Pons (tissue), 1 donor: ENCODE measurements around the gene IQGAP2.

Experiments
- DNase-seq: peaks from one replicate; pipeline ENCODE4 v3.0.0-alpha.2; 2016; ENCODE audit warnings: low spot score

Gene IQGAP2

DNA sequence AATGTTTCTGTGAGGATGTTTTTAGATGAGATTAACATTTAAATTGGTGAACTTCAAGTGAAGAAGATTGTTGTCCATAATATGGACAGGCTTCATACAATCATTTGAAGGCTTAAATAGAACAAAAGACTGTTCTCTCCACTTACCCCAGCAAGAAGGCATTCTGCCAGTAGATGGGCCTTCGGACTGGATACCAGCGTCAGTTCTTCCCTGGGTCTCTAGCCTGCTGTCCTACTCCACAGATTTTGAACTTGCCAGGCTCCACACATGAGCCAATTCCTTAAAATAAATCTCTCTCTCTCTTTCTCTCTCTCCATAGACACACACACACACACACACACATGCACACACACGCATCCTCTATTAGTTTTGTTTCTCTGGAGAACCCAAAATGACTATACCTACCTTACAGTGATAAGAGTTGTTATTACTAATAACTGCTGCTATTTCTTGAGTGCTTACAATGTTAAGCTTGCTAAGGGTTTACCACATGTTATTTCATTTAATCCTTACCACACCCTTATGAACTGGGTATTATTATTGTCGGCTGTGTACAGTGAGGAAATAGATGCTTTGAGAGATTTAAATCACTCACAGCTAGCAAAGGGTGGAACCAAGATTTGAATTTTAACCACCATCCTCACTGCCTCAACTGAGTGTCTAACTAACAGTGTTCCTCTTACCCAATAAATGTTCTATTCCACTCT, 19.8 kb upstream of the IQGAP2 start:
- DNase-seq = no peak

DNA sequence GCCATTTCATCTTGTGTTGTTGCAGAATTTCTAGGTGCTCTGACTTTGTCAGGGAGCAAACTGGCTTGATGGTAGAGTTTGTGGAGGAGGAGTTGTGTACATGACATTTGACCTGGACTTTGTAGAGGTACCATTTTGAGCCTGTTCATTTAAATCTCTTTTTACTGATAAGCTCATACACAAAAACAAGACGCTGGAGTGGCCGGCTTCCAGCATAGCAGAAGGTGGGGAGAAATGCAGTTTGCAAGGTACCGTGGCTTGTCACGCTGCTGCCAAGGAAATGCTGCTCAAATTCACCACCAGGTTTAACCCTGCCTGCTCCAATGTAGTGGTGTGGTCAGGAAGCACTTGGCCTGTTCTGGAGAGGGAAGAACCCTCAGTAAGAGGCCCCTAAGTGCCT, 18.9 kb upstream of the IQGAP2 start:
- DNase-seq = no peak

DNA sequence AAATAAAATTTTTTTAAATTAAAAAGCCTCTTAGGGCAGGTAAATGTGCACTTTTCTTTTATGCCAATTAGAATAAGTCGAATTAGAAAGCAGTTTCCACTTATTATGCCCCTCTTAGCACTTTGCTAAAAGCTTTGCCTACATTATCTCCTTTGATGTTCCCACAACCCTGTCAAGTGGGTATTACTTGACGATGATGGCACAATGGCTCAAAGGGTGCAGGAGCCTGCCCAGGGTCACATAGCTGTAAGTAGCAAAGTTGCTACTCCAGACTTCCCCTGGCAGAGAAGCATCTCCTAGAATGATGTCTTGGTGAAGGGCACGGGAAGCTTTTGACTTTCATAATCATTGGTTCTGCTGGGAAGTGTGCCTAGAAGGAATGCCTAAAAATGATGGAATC, 18.4 kb upstream of the IQGAP2 start:
- no peak for DNase-seq

DNA sequence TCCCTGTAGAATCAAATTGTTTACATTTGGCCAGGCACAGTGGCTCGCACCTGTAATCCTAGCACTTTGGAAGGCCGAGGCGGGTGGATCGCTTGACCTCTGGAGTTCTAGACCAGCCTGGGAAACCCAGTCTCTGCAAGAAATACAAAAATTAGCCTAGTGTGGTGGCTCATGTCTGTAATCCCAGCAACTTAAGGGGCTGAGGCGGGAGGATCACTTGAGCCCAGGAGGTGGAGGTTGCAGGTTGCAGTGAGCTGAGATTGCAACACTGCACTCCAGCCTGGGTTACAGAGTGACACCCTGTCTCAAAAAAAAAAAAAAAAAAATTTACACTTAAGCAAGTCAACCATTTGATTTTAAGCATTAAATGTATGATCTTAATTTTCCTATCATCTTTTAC, 17.5 kb upstream of the IQGAP2 start:
- no peak for DNase-seq

DNA sequence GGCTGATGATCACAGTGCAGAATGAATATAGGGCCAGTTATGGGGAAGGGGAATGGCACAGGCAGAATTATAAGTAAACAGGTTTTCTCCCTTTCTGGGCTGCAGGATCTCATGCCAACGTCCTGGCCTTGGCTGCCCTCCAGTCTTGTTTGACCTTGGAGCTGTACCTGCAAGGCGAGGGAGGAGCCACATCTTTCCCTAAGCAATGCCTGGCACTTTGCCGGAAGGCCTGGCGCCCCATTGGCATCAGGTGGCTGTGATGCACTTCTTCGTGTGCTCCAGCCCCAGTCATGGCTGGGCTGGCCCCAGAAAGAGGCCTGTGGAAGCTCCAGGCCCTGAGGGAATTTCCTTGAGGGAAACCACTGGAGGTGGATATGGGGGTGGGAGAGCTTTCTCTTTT, 16.7 kb upstream of the IQGAP2 start:
- no peak for DNase-seq

DNA sequence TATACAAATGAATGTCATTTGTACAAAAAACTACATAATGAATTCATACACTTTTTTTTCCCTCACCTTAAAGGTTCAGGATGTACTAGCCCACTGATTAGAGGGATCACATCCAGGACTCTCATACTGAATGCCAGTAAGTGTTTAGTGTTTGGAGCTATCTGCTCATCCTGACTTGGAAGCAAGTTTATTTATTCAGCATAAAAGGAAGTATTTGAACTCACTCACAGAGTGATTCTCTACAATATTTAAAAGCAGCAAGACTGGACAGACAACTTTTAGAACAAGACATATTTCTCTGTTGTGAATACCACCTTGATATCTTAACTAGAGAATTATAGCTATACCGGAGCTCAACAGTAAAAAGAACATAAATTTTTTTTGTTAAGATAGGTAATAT, 14.8 kb upstream of the IQGAP2 start:
- DNase-seq = no peak

DNA sequence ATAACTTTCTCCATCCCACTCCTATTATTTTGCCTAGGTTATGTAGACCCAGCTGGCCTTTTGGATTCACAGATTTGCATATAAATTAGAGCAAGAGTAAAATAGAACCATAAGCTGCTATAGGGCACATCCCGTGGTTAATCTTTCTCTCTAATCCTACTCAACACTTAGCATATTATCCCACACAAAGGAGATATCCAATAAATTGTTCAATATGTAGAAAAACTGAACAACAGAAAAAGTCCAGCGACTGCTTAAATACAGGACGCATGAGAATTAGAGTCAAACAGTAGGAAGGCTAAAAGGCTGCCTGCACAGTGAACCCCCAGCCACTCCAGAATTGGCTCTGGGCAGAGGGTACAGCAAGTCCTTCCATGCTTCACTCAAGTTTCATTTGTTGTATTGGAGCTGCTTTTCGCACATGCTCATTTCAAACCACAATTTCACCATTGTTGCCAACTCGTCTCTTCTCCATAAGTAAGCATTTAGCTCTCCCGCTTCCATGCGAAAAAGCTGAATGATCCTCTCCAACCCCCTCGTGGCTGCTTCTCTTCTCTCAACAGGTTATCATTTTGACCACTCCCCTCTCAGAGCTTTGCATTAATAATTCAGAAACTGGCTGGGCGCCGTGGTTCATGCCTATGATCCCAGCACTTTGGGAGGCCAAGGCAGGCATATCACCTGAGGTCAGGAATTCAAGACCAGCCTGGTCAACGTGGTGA, 14.1 kb upstream of the IQGAP2 start:
- no peak for DNase-seq

DNA sequence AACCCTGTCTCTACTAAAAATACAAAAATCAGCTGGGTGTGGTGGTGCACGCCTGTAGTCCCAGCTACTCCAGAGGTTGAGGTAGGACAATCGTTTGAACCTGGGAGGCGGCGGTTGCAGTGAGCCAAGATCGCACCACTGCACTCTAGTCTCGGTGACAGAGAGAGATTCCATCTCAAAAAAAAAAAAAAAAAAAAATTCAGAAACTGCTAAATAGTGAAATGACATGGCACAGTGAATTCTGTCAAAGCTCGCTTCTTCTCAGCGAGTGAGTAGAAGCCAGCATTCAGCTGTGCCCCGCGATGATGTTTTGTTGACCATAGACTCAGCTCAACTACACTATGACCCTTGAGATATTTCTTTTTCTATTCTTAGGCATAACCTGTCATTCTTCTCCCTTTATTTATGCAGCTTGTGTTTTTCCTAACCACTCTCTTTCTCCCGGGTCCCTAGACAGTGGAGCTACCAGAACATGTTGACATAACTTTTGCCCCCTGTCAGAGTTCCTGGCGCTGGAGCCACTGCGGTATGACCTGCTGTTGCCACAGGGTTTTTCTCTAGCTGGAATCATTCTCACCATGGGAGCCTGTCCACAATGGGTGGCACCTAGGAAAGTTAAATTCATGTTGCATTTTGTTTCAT, 13.5 kb upstream of the IQGAP2 start:
- DNase-seq = no peak

DNA sequence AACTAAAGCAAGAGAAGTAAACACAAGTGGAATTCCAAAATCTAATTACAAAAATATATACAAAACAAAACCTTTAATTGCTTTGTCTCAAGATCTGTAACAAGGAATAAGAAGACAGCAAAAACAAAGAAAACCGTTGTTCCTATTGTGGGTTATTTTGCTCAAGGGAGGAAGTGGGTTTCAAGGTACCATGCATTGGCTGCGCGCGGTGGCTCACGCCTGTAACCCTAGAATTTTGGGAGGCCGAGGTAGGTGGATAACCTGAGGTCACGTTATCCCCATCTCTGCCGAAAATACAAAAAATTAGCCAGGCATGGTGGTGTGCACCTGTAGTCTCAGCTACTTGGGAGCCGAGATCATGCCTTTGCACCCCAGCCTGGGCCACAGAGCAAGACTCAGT, 12.1 kb upstream of the IQGAP2 start:
- no peak for DNase-seq

DNA sequence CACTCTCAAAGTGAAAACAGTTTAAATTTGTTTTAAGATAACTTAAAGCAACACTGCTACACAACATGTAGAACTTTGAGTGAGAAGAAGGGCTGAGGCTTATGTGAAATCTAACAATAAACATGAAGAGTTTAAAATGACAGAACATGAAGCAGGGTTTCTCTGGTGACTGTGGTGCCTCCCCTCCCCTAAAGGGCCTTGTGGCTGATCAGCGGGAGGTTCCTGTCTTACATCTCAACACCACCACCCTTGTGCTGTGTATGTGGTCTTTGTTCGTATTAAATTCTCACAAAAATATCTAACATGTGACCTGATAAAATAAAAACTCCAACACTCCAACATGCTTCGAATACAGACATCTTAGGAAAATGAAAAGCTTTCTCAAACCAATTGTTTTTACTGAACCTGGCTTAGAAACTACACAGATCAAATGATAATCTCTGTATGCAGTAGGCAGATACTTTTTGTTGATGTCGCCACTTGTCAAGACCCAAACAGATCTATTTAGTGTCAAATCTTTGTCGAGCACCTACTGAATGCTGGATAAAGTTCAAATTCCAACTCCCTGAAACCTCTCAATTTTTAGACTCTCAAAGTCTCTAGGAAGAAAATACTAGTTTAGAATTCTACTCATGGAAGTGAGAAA, 9.9 kb upstream of the IQGAP2 start:
- DNase-seq = no peak

DNA sequence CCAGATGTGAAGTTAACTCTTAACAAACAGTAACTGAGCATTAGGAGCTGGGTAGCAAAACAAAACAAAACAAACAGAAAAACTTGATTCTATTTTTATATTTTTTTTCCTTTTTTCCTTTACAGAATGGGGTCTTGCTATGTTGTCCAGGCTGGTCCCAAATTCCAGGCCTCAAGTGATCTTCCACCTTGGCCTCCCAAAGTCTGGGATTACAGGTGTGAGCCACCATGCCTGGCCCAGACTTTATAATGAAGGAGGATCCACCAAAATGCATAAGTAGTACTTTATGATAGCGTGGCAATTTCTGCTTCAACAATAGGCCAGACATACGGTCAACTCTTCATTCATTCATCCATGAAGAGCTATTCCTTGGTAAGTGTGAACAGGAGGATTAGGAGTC, 5.9 kb upstream of the IQGAP2 start:
- no peak for DNase-seq

DNA sequence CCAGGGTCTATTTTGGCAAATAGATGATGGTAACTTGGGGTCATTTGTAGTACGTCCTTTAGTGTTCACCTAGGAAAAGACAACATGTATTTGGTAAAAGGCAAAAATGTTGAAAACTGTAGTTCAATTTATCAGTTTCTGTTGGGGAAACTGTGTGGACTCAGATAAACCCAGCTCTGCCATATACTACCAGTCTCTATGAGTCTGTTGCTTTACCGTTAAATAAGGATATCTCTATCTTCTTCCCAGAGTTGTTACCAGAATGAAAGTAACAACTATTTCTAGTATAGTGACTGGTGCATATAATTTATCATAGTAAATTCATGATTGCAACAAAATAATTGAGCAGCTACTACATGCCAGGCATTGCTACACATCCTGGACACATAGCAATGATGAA, 3.8 kb upstream of the IQGAP2 start:
- DNase-seq = no peak

DNA sequence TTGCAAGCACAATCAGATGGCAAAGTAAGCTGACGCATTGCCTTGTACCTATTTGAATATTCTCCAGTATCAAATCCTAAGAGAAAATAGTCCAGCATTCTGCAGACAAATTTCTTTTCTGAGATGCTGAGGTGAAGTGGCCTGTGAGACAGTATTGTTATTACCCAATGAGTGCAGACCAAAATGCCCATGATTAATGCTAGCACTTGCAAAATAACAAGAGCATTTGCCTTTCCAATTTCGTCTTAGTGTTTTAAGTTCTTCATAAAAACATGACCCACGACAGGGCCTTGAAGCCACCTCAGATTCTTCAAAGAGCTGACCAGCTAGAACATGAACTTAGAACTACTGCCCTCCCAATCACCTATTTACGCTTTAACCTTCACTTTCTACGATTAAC, 2.6 kb upstream of the IQGAP2 start:
- DNase-seq = no peak

DNA sequence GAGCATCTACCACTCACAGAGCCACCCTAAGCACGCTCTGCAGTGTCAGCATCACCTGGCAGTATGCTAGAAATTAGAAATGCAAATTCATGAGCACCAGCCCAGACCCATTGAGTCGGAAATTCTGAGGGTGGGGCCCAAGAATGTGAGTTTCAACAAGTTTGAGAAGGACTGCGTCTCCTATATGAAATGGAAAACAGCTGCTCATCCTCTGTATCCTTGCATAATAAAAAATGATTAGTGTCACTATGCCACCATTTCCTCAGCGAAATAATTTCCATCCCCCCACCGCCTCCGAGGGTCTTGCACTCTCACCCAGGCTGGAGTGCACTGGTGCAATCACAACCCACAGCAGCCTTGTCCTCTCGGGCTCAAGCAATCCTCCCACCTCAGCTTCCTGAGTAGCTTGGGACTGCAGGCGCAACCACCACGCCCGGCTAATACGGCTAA, 1.3 kb upstream of the IQGAP2 start:
- no peak for DNase-seq

DNA sequence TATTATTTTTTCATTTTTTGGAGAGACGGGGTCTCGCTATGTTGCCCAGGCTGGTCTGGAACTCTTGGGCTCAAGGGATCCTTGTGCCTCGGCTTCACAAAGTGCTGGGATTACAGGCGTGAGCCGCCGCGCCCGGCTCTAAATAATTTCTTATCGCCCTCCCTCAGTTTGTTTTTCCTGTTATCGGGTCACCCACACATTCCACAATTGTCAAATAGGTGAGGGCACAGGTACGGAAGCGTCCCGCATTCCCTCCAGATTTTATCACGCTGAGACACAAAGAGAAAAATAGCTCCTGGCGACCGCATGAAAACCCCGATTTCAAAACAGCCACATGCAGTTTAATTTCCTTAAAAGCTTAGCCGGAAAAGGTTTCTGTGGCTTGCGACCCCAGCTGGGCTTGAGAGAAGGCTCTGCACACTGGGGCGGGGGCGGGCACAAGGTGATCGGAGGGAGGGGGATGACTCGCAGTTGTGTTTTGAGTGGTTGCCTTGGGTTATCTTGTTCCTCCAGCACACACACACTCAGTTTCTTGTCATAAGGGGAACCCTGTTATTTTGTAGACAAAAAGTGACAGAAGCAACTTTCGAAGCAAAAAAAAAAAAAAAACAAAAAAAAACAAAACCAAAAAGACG, 717 bp upstream of the IQGAP2 start:
- DNase-seq = peak; percentile 24

DNA sequence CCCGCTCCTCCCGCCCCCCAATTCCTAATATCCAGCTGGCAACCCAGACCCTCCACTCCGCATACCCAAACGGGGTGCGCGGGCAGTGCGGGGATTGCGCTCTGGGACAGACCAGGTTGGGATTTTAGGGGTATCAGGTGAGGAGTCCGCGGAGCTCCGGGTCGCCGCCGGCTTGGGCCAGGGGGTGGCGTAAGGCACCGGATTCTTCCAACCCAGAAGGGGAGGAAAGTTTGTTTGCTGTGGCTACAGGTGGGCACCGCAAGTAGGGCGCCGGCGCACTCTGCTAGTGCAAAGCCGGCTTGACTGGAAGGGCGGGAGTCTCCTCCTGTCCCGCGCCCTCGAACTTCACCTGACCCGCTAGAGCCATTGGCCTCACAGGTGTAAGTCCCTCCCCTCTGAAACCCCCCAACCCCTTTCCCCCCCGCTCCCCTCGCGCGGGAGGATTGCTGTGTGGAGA, 709 bp downstream of the IQGAP2 start:
- no peak for DNase-seq

DNA sequence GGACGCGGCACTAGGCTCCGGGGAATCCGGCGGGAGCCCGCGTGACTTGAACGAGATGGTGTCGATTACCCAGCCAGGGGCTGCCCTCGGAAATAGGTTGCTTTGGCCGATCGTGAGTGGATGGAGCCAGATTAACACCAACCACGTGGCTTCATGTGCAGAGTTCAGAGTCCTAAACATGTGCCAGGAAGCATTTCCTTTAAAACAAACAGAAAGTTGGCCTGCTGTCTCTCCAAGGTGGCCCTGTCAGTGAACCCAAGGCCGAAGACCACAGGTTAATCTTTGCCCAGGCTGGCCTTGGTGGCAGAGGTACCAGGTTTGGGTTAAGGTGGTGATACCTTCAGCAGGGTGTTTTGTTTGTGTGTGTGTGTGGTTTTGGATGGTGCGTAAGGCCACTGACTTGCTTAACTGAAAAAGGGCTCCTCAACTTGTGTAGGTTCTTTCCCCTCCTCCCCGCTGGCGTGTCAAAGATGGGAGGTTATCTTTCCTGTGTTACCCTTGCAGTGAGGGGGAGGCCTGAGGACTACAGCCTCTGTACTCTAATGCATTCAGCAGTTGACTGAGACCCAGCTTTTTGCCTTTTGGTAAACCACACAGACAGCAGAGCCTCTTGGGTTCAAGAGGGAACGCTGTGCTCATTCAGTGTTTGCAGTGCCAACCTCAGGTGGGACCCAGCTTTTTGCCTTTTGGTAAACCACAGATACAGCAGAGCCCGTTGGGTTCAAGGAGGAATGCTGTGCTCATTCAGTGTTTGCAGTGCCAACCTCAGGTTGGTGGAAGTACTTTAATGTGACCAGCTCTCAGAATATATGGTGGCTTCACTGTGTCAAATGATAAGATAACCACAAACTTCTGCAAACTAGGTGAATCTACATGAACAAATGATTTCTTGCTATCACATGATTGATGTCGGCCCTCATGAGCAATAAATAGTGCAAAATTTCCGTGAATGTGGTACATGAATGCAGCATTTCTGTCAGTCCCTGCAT, 1.4 kb downstream of the IQGAP2 start:
- DNase-seq = no peak

DNA sequence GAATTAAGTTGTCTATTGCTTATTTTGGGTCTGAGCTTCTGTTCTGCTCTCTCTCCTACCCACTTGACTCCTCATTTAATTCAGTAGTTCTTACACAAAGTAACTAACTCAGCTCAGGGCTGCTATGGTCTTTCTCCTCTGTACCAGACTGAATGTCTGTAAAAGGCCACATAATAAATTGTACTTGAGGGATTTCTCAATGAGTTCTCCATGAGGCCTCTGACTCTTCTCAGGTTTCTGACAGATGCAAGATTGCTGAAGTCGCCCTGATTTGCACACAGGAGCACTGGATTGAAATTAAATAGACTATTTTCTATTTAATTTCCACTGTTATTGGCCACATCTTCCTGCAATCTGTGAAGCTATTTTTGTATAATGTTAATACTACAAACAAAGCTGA, 2.9 kb downstream of the IQGAP2 start:
- DNase-seq = no peak

DNA sequence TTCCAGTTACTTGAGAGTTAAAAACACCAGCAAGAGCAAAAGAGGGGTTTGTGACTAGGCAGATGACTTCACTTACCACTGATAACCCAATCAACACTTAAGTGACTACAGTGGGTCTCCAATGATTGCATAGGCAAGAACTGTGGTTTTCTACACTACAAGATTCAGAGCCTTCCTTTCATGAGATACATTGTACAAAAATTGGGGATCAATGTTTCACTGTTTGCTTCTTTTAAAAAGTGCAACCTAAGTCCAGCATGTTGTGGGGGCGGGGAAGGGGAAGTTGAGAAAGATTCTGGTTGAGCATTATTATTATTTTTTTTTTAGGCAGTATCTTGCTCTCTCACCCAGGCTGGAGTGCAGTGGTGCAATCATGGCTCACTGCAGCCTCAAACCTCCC, 3.6 kb downstream of the IQGAP2 start:
- no peak for DNase-seq

DNA sequence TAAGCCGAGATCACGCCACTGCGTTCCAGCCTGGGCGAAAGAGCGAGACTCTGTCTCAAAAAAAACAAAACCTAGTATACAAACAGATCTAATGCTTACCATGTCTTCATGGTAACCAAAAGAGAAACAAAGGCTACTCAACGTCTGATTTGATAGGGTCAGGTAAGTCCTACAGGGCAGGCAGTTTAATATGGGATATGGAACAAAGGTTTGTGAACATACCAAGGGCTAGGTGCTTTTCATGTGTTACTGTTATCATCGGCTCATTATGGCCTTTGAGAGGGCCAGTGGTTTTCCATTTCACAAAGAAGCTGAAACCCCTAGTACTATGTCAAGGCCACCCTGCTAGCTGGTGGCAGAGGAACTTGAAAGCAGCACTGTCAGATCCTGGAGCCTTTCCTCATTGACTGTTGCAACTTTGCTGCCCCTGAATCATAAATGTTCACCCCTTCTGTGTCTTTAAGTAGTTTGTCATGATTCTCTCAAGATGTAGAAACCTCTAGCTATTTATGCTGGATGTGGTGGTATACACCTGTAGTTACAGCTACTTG, 5.1 kb downstream of the IQGAP2 start:
- DNase-seq = no peak

DNA sequence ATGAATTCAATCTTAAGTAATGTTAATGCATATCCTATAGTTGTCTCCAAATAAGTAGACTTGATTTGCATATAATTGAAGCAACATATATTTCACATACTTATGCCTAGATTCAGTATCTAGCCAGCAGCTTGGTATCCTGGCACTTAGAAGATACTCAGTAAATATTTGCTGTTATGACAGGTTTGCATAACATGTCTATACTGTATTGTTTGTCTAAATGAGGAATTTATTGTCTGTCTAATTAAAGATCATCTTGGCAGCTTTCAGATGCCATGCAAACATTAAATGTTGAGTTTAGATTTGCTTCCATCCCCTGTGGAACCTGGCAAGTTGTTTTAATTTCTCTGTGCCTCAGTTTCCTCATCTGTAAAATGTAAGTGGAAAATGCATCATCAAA, 9.4 kb downstream of the IQGAP2 start:
- no peak for DNase-seq
